MCF 10A (cell line): Measurements from ENCODE around the gene P4HA2. TPM values are rescaled to one million over a fixed set of nuclear protein-coding genes. Genes with fewer than 3 reads are reported as not detected.

Experiments used
- BruUV-seq: library from RNA; stranded (reverse); fragments of 400-500 nt; replicated peaks from 2 replicates; lab custom pipeline; 2021; lab: Mats Ljungman, UMichigan
- CTCF ChIA-PET: fragments of 300-600 bp; sonication (Branson Sonifier 250); formaldehyde crosslinking; extraction: SDS; loops from one replicate; lab custom pipeline; 2021; ENCODE audit warnings: antibody characterized with exemption, inconsistent platforms; lab: Yijun Ruan, JAX
- POLR2A ChIA-PET: fragments of 300-600, 350-650 bp; sonication (Branson Sonifier 250); formaldehyde crosslinking; extraction: SDS; loops from one replicate; lab custom pipeline; 2020; ENCODE audit warnings: antibody characterized with exemption, inconsistent platforms; lab: Yijun Ruan, JAX
- DNase-seq: peaks from one replicate; pipeline ENCODE4 v3.0.0-alpha.2; 2018; ENCODE audit not compliant: unreplicated experiment
- H3K27ac Mint-ChIP-seq: one replicate; pipeline ENCODE4 v1.8.0; 2022; ENCODE audit warnings: mild to moderate bottlenecking, low read depth, mixed read lengths; ENCODE audit not compliant: unreplicated experiment
- H3K27me3 Mint-ChIP-seq: one replicate; pipeline ENCODE4 v1.8.0; 2022; ENCODE audit warnings: mixed read lengths; ENCODE audit not compliant: insufficient read depth, unreplicated experiment
- H3K36me3 Mint-ChIP-seq: one replicate; pipeline ENCODE4 v1.8.0; 2022; ENCODE audit warnings: mild to moderate bottlenecking, moderate library complexity, mixed read lengths; ENCODE audit not compliant: insufficient read depth, unreplicated experiment
- H3K4me1 Mint-ChIP-seq: one replicate; pipeline ENCODE4 v1.8.0; 2022; ENCODE audit warnings: mixed read lengths; ENCODE audit not compliant: insufficient read depth, unreplicated experiment
- H3K4me3 Mint-ChIP-seq: one replicate; pipeline ENCODE4 v1.8.0; 2022; ENCODE audit warnings: mild to moderate bottlenecking, moderate library complexity, mixed read lengths; ENCODE audit not compliant: unreplicated experiment
- H3K9me3 Mint-ChIP-seq: one replicate; pipeline ENCODE4 v1.8.0; 2022; ENCODE audit warnings: mixed read lengths; ENCODE audit not compliant: unreplicated experiment
- intact Hi-C: fragments of 100-400 bp; cut with micrococcal nuclease; formaldehyde crosslinking; loops from 2 replicates; pipeline ENCODE4 v1.14.1; 2022
- total RNA-seq: library from RNA; stranded (reverse); gene quantifications from 2 replicates; pipeline ENCODE4 v1.2.3, GENCODE V29; 2022
- TF ChIP-seq, protein P1 (sequence below): fragments of 200-600 bp; IDR thresholded peaks from one replicate; pipeline ENCODE4 v1.8.0; 2022; ENCODE audit warnings: antibody characterized with exemption, mild to moderate bottlenecking; ENCODE audit not compliant: unreplicated experiment

Gene P4HA2
- total RNA-seq, 1 experiment from 2014 or later = 53.1 TPM

- no TSS peak for BruUV-seq
- intact Hi-C loops = no loop called here
- Mint-ChIP-seq H3K4me3 (no peak overlapping the region), H3K4me1 (peaks cover 76% of the 10 kb centered on the region), H3K27me3 (no peaks in the 10 kb centered on the region), H3K36me3 (peaks cover 43% of the 10 kb centered on the region), H3K9me3 (no peaks in the 10 kb centered on the region), H3K27ac (peak overlapping the region; percentile 98)
- no peak for DNase-seq
- ChIA-PET POLR2A (interaction anchor here (0.6 to 1.2 kb wide), 7 partner anchors 9 to 235 kb away, joined by 3 to 4 read pairs (median 3); partner anchors contain the start of gene SLC22A4), CTCF (interaction anchor here (0.6 to 6.3 kb wide), 12 partner anchors 10 to 264 kb away, joined by 3 to 53 read pairs (median 4); no protein-coding TSS in a partner anchor)
- TF ChIP-seq, protein P1, sequence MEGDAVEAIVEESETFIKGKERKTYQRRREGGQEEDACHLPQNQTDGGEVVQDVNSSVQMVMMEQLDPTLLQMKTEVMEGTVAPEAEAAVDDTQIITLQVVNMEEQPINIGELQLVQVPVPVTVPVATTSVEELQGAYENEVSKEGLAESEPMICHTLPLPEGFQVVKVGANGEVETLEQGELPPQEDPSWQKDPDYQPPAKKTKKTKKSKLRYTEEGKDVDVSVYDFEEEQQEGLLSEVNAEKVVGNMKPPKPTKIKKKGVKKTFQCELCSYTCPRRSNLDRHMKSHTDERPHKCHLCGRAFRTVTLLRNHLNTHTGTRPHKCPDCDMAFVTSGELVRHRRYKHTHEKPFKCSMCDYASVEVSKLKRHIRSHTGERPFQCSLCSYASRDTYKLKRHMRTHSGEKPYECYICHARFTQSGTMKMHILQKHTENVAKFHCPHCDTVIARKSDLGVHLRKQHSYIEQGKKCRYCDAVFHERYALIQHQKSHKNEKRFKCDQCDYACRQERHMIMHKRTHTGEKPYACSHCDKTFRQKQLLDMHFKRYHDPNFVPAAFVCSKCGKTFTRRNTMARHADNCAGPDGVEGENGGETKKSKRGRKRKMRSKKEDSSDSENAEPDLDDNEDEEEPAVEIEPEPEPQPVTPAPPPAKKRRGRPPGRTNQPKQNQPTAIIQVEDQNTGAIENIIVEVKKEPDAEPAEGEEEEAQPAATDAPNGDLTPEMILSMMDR = no peak
Observed at GRCh38 chr5:132262882-132263547, 35.4 kb upstream of the P4HA2 start.

GRCh38 chr5:132261881-132262845, 34.5 kb upstream of the P4HA2 start:
- Mint-ChIP-seq H3K27me3 (no peaks in the 10 kb centered on the region), H3K4me3 (no peak overlapping the region), H3K9me3 (no peaks in the 10 kb centered on the region), H3K36me3 (peaks cover 35% of the 10 kb centered on the region), H3K4me1 (peaks cover 70% of the 10 kb centered on the region), H3K27ac (peak overlapping the region; percentile 74)
- CTCF ChIA-PET = interaction anchor here (0.6 to 6.3 kb wide), 14 partner anchors 9 to 263 kb away, joined by 3 to 53 read pairs (median 4); partner anchors contain the start of gene P4HA2
- BruUV-seq = no TSS peak
- POLR2A ChIA-PET = interaction anchor here (0.5 to 5.2 kb wide), 6 partner anchors 11 to 48 kb away, joined by 3 to 56 read pairs (median 4); partner anchors contain the start of gene SLC22A4
- TF ChIP-seq, protein P1 = no peak
- DNase-seq = no peak
- intact Hi-C loops = no loop called here

- TF ChIP-seq, protein P1 = no peak
- ChIA-PET CTCF (interaction anchor here (0.6 to 6.3 kb wide), 12 partner anchors 8 to 253 kb away, joined by 3 to 43 read pairs (median 3); partner anchors contain the start of gene P4HA2), POLR2A (interaction anchor here (0.5 to 5.2 kb wide), 10 partner anchors 12 to 118 kb away, joined by 3 to 56 read pairs (median 4); partner anchors contain the start of gene SLC22A4)
- no TSS peak for BruUV-seq
- H3K27ac Mint-ChIP-seq = peak overlapping the region; percentile 74
- H3K36me3 Mint-ChIP-seq = peaks cover 30% of the 10 kb centered on the region
- peak overlapping the region; percentile 83 for H3K4me3 Mint-ChIP-seq
- no peaks in the 10 kb centered on the region for H3K27me3 Mint-ChIP-seq
- peaks cover 68% of the 10 kb centered on the region for H3K4me1 Mint-ChIP-seq
- intact Hi-C loops = no loop called here
- H3K9me3 Mint-ChIP-seq = no peaks in the 10 kb centered on the region
- peak; percentile 97 for DNase-seq
Observed at GRCh38 chr5:132260714-132261551, 33.3 kb upstream of the P4HA2 start.
